ENCODE results near the gene TET3. TPM values are rescaled to one million over a fixed set of nuclear protein-coding genes. Genes with fewer than 3 reads are reported as not detected.

TET3 gene
- polyA plus RNA-seq, 1 donor (not counting 4 experiments of a cell fraction or from before 2014, with no cell fraction given): 2.9 TPM

- FAIRE-seq (no peak), DNase-seq (ENCODE audit: low read depth, low spot score) (no peak)
- no peak overlapping the region for H3K4me2 ChIP-seq (ENCODE audit: control insufficient read depth, extremely low read depth, insufficient read depth, low read depth, low read length)
Observed at GRCh38 chr2:73999881-74000597, 15.3 kb downstream of the TET3 start.

DNA sequence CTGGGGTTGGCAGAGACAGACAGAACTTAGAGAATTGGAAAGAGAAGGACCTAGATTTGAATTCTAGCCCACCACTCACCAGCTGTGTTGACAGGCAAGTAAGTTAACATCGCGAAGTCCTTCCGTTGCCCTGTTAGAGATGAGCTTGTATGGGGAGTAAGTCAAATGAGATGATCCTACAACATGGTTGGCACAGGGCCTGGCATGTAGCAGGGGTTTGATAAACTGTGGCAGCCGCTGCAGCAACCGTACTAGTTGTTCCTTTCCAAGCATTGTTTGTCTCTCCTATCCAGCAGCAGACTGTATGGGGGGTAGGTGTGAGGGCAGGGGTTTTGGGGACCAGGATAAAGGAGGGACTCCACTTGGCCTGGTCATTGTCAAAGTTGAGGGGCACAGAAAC lies 16.0 kb downstream of the TET3 start:
- peaks cover 29% of the 10 kb centered on the region for H4K20me1 ChIP-seq (ENCODE audit: control insufficient read depth, extremely low read depth, insufficient read depth, low read length)
- no peak overlapping the region for H3K4me2 ChIP-seq (ENCODE audit: control insufficient read depth, extremely low read depth, insufficient read depth, low read depth, low read length)

More at GRCh38 chr2:73999881-74000597, 15.3 kb downstream of the TET3 start:
- TF ChIP-seq, protein P1, sequence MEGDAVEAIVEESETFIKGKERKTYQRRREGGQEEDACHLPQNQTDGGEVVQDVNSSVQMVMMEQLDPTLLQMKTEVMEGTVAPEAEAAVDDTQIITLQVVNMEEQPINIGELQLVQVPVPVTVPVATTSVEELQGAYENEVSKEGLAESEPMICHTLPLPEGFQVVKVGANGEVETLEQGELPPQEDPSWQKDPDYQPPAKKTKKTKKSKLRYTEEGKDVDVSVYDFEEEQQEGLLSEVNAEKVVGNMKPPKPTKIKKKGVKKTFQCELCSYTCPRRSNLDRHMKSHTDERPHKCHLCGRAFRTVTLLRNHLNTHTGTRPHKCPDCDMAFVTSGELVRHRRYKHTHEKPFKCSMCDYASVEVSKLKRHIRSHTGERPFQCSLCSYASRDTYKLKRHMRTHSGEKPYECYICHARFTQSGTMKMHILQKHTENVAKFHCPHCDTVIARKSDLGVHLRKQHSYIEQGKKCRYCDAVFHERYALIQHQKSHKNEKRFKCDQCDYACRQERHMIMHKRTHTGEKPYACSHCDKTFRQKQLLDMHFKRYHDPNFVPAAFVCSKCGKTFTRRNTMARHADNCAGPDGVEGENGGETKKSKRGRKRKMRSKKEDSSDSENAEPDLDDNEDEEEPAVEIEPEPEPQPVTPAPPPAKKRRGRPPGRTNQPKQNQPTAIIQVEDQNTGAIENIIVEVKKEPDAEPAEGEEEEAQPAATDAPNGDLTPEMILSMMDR (optimal IDR thresholded peaks at IDR 0.05 in 1 of 3, IDR thresholded peaks at IDR 0.05 in 1 of 3, conservative IDR thresholded peaks at IDR 0.05 in 1 of 3; ENCODE audit: extremely low read depth in 1 of 3, insufficient read depth in 2 of 3, low read length in 3 of 3): no peak
- no peak for TF ChIP-seq EZH2 (IDR thresholded peaks at IDR 0.05; ENCODE audit: low read length)
- H3K36me3 ChIP-seq (ENCODE audit: control insufficient read depth in 2 of 2, extremely low read depth in 1 of 2, insufficient read depth in 2 of 2, low read length in 2 of 2): peaks cover 0 to 3% of the 10 kb centered on the region in 2 experiments
- H3K4me1 ChIP-seq (ENCODE audit: control insufficient read depth, extremely low read depth, insufficient read depth, low read length): peaks cover 35% of the 10 kb centered on the region
- no peaks in the 10 kb centered on the region for H3K27me3 ChIP-seq (ENCODE audit: control insufficient read depth, extremely low read depth, insufficient read depth, low read length)
- no peak overlapping the region for H3K9ac ChIP-seq (ENCODE audit: control insufficient read depth, extremely low read depth, insufficient read depth, low read length)
- H3K27ac ChIP-seq (ENCODE audit: control insufficient read depth, insufficient read depth, low read length): no peak overlapping the region
- peaks cover 74% of the 10 kb centered on the region for H3K79me2 ChIP-seq (ENCODE audit: control insufficient read depth, insufficient read depth, low read length)
- H4K20me1 ChIP-seq (ENCODE audit: control insufficient read depth, extremely low read depth, insufficient read depth, low read length): peaks cover 29% of the 10 kb centered on the region
- dilution Hi-C loops (cut with MboI; ENCODE audit: extremely low pct_ligation_motif_present, low sequenced_read_pairs): no loop called here
- no peak overlapping the region for H3K4me3 ChIP-seq (ENCODE audit: control insufficient read depth in 2 of 3, extremely low read depth in 1 of 3, insufficient read depth in 2 of 3, low read depth in 1 of 3, low read length in 3 of 3)
- H3K9me3 ChIP-seq (ENCODE audit: control insufficient read depth, low read depth, low read length): no peaks in the 10 kb centered on the region
- H3K9me1 ChIP-seq (ENCODE audit: control insufficient read depth, extremely low read depth, insufficient read depth, low read length): peaks cover 5% of the 10 kb centered on the region
- no peak overlapping the region for H2AFZ ChIP-seq (ENCODE audit: control insufficient read depth, low read length)

More for the DNA sequence above, 16.0 kb downstream of the TET3 start:
- no peak for FAIRE-seq
- Histone ChIP-seq H3K9me3 (ENCODE audit: control insufficient read depth, low read depth, low read length) (no peaks in the 10 kb centered on the region), H3K27me3 (ENCODE audit: control insufficient read depth, extremely low read depth, insufficient read depth, low read length) (no peaks in the 10 kb centered on the region), H3K36me3 (ENCODE audit: control insufficient read depth in 2 of 2, extremely low read depth in 1 of 2, insufficient read depth in 2 of 2, low read length in 2 of 2) (peaks cover 5% of the 10 kb centered on the region in 2 experiments), H3K27ac (ENCODE audit: control insufficient read depth, insufficient read depth, low read length) (no peak overlapping the region), H3K4me3 (ENCODE audit: control insufficient read depth in 2 of 3, extremely low read depth in 1 of 3, insufficient read depth in 2 of 3, low read depth in 1 of 3, low read length in 3 of 3) (no peak overlapping the region), H3K9me1 (ENCODE audit: control insufficient read depth, extremely low read depth, insufficient read depth, low read length) (peaks cover 5% of the 10 kb centered on the region), H3K4me1 (ENCODE audit: control insufficient read depth, extremely low read depth, insufficient read depth, low read length) (peaks cover 35% of the 10 kb centered on the region), H3K9ac (ENCODE audit: control insufficient read depth, extremely low read depth, insufficient read depth, low read length) (no peak overlapping the region), H3K79me2 (ENCODE audit: control insufficient read depth, insufficient read depth, low read length) (peaks cover 73% of the 10 kb centered on the region), H2AFZ (ENCODE audit: control insufficient read depth, low read length) (no peak overlapping the region)
- TF ChIP-seq, protein P1 (optimal IDR thresholded peaks at IDR 0.05 in 1 of 3, IDR thresholded peaks at IDR 0.05 in 1 of 3, conservative IDR thresholded peaks at IDR 0.05 in 1 of 3; ENCODE audit: extremely low read depth in 1 of 3, insufficient read depth in 2 of 3, low read length in 3 of 3): no peak
- TF ChIP-seq EZH2 (IDR thresholded peaks at IDR 0.05; ENCODE audit: low read length): no peak
- DNase-seq (ENCODE audit: low read depth, low spot score): no peak
- dilution Hi-C loops (cut with MboI; ENCODE audit: extremely low pct_ligation_motif_present, low sequenced_read_pairs): no loop called here

Measured in keratinocyte (primary cell).